LoVo (cell line): ENCODE data around the gene MAP1LC3B.

Experiments
- DNase-seq: peaks from one replicate; pipeline ENCODE4 v3.0.0-alpha.2; 2016; ENCODE audit warnings: low spot score

Gene MAP1LC3B

DNA sequence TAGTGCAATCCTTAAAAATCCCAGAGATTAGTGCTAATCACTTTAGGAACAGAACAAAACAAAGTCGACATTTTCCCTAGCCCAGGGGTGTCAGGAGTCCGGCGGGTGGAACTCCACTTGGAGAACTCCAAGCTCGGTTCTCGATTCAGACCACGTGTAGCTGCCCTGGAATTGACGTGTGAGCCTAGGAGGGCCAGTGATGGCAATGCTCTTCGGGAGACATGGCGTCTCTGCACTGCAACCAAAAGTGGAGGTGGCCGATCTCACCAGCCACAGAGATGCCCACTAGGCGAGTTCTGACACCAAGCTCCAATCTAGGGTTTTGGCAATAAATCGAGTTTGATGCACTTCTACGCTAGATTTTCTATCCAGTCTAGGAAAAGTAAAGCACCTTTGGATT is 17.6 kb downstream of the MAP1LC3B start:
- no peak for DNase-seq

DNA sequence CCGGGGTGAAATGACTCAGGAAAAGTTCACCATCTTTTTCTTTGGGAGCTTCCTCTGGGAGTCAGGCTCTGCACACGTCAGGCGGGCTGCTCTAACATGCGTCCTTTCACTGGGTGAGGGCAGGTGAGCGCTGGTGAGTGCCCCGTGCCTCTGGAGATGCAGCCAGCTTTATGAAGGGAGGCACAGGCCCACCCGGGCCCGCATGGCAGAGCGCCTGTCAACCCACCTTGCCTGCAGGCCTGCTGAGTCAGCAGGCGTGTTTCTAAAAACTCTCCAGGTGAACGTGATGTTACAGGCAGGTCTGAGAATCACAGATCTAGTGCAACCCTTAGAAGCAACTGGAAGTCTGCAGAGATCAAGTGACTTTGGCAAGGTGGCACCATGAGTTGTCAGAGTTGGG is 18.4 kb downstream of the MAP1LC3B start:
- no peak for DNase-seq

DNA sequence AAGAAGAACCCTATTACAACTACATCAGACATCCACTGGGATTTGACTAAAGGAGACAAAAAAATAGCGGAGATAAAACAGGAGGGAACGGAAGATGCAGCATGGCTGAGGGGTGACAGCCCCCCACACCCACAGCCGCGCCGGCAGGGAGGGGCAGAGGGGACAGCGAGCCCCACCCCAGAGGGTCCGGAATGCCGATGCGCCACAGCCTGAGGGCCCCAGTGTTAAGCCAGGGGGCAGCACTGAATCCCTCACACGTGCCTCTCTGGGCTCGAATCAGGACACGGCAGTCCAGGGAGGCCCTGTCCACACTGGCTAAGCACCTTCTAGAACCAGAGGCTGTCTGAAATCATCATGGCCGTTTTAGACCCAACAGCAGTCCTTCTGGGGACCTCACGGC is 18.8 kb downstream of the MAP1LC3B start:
- no peak for DNase-seq

DNA sequence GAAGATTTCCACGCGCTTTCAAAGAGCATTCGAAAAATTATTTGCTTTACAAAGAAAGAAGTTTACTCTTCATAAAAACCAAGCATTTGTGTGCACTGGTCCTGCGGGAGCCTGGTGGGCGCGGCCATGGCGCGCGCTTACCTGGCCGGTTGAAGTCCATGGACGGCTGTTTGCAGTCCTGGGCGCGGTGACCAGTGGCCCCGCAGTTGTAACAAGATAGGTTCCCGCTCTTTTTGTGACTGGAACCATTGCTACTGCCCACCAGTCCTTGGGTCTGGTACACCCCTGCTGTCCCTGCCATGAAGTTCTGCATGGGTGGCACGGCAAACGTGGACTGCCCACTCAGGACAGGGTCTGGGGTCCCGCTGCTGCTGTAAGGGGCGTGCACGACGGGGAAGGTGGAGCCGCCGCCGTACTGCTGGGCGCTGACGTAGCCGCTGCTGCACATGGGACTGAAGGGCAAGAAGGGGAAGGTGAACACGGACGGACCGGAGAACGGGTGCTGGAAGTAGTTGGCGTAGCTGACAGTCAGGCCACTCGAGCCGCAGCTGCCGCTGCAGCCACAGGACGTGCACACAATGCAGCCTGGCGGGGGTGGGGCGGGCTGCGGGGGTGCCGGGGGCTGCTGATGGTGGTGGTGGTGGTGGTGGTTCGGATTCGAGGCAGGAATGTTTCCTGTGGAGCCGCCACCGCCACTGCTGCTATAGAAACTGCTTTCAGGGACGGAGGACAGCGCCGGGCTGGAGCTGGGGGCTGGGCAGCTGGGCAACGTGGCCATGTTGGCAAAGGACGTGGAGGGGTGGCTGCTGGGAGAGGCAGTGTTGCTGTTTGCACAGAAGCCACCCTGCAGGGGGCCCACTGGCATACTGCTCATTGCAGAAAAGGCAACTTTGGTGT is 19.5 kb downstream of the MAP1LC3B start:
- DNase-seq, result no peak

DNA sequence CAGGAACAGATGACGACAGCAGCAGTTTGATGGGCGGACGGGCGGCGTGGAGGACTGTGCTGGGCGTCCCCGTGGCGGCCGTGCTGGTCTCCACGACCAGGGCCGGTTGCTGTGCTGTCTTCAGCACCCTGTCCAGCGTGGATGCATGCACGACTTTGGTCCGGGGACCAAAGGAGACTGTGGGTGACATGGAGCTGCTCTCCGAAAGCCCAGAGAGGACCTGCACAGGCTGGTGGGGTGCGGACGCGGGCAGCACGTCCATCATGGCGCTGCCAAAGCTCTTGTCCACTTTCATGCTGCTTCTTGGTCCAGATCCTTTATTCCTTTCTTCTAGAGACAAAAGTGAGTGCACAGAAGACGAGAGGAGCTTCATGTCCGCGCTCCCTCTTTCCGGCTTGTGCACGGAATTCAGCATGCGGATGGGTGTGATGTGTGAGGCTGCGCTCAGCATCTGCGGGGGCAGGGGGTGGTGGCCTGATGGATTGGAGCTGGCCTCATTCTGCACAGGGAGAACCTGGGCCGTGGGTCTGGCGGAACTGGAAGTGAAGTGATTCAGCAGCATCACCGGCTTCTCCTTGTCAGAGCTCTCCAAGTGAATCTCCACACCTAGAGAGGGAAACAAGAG is 20.3 kb downstream of the MAP1LC3B start:
- DNase-seq, result no peak

DNA sequence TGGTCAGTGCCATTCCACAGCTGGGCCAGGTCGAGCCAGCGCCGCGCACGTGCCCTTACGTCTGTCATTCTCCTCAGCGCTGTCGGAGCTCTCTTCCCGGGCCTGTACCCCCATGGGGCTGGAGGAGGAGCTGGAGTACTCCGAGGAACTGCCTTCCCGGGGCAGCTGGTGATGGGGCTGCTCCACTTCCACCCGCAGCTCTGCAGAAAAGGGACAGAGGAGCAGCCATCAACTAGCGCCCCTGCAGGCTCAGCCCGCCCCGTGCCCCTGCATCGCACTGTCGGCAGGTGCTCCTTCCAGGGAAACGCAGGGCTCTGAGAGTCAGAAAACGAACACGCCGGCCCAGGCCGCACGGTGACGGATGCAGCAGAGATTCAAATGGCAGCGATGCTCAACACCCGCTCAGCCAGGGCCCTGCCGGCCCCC is 20.9 kb downstream of the MAP1LC3B start:
- no peak for DNase-seq

DNA sequence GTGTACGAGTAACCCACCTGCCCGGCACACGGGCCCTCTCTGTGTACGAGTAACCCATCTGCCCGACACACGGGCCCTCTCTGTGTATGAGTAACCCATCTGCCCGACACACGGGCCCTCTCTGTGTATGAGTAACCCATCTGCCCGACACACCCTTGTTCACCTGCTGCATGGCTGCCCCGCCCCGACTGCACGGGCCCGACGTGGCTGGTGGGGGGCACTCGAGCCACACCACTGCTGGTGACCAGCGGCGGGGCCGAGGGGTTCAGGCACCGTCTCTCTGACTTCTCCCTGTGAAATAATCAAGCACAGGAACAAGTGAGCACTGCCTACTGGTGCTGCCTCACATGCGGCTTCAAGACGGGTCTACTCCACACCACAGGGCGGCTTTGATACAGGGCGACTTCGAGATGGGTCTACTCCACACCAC is 22.1 kb downstream of the MAP1LC3B start:
- no peak for DNase-seq

DNA sequence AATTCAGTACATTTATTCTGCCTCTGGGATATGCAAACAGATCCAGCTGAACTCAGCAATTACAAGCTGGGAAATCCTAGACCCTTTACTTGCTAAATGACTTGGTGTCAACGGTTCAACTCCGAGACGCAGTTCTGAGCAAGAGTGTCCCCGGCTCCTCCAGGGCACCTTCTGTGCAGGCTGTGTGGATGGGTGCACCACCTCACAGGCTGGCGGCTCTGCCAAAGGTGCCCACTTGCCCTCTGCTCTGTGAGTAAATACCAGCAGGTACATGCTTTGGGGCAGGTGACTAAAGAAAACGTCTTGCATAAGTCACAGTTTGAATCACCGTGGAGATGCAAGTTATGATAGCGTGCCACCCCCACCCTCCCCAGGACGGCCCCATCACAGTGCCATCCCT is 23.3 kb downstream of the MAP1LC3B start:
- no peak for DNase-seq

DNA sequence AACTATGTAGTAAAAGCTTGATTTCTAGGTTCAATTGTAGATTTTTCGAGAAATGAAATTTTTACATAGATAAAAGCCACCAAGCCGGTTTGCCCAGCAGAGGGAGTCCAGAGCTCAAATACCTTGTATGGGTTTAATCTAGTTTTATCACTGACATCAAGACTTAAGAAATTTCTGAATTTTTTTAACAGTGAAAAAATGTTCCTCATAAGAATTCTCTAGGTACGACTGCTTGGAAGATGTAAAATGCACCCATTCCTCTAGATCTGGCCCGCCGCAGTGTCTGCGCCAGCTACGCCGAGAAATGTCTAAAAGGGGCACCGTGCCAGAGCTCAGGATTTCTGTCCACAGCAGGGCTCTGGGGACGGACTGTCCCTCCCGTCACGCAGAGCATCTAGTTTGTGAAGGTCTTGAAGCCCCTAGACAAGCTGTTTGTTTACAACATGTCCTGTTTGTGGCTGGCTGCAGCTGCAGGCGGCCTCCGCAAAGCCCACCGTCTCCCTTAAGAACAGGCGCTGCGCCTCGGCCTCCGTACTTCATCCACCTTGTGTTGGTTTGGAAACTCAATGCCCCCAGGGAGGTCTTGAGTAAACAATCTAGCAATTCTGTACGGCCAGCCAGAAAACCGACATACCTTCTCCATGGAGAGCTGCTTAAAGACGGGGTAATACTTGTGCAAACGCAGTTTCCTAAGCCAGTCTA is 24.8 kb downstream of the MAP1LC3B start:
- no peak for DNase-seq

DNA sequence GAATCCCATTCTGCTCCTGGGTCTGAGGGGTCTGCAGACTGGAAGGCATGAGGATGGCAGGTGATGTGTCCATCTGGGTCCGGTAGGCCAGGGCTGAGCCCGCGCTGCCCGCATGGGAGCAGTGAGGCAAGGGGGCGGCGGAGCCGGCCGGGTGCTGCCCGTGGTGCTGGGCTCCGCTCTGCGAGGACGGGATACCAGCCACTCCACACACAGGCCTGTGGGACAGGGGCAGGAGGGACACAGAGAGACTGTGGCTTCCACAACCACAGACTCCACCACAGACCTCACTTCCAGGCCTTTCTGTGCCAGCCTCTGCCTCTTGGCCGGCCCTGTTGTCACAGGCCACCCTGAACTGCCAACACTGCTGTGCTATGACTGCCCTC is 25.4 kb downstream of the MAP1LC3B start:
- no peak for DNase-seq

DNA sequence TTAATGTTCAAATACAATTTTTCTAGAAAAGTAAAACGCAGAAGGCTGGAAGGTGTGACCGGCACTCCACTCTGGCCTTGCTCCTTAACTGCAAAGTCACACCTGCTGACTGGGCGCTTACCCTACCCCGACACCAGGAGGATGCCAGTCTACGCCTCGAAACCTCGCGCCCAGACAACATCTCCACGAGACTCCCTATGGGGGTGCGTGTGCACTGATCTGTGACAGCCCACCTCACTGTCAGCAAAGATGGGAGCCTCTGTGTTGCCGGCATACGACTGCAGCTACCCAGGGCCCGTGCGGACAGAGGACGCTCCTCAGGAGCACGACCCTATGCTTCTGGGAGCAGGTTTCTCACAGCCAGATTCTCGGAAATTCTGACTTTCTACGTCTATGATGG is 26.1 kb downstream of the MAP1LC3B start:
- DNase-seq, result no peak

DNA sequence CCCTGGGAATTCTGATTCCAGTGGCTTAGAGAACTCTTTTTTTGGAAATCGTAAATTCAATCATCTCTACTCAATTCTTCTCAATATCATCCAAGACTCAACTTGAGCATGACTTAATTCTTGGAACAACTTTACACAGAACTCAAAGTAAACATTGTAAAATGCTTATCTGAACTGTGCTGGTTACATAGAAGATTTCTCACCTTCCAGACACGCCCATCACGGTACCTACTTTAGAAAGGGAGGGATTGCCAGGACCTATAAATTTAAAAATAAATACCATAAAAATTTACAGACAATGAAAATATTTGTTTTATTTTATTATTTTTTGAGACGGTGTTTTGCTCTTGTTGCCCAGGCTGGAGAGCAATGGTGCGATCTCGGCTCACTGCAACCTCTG is 26.5 kb downstream of the MAP1LC3B start:
- no peak for DNase-seq

DNA sequence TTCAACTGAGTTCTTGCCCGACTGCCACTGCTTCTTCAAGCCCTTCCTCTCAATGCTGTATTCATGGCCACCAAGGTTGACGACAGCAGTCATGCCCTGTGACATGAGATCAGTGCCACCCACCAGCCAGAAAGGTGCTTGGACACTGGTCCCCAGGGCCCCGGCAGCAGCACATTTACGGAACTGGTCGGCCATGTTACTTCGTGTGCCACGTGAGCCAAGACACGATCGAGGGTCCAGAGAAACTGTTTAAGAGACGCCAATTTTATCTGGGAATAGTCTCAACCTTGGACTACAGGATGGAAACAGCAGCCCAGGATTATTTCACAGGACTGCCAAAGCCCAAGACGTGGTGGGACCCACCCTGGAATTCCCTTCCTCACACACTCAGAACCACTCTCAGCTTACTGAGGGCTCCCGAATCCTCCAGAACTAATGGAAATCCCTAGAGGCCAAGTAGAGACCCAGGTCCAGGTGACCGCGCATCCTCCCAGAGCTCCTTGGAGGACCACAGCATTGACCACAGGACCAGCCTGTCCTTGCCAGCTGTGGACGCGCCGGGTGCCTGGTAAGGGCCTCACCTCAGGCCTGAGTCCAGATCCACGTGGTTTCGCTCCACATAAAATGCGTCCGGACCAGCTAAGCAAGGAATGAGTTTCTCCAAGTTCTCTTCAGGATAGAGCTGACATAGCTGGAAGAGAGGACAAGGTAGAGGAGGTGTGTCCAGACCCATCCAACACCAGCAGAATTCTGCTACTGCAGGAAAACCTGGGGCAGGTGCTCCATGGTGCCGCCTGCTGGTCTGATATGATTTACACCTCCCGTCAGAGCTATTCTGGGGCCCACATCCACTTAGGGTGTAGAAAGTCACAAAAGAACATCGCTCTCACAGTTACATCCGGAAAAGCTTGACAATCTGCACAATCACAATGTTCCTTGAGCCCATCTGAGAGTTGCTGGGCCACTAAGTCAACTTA is 28.2 kb downstream of the MAP1LC3B start:
- no peak for DNase-seq

DNA sequence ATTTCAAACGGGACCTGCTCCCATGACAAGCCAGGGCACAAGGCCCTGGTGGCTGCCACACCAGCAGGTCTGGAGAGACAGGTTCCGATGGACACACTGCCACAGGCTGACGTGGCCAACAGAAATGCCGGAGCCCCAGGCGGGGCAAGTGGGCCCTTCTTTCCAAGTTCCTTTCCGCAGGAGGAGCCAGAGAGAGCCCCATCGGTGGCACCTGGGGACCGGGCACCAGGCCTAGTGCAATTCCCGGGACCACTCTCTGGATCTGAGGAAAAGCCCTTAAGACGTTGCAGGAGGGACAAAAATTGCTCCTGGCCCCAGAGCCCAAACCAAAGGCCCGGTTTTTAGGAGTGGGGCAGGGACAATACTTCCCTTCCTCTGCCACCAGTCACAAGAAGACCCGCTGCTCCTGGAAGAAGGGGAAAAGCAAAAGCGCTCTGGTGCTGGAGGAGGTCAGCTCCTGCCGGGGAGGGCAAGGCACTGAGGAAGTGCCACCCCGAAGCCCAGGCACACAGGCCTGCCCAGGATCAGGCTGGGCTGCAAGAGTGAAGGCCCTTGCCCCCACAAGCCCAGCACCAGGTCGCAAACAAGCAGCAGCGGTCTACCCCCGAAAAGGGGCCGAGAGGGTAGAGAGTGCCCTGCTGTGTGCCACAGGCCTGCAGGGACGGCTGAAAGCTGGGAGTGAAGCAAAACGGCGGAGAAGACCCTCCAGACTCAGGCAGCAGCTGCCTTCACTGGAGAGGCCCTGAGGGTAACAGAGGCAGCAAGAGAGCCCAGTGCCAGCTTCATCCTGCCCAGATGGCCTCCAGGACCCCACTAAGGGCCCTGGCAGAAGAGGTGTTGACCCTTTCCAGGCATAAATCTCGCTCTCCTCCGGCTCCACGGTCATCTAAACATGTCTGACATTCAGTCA is 29.1 kb downstream of the MAP1LC3B start:
- DNase-seq, result no peak

DNA sequence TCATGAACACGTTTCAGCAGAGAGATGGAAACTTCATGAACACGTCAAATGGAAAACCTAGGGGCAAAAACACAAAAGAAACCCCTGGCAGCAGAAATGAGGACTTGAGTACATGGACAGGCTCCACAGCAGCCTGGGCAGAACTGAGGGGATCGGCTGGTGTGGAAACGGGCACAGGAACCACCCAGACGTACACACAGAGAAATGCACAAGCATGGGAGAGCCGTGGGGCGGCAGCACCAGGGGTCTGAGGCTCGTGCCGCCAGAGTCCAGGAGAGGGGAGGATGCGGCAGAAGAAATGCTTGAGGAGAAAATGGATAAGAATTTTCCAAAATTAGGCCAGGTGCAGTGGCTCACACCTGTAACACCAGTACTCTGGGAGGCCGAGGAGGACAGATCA is 30.0 kb downstream of the MAP1LC3B start:
- no peak for DNase-seq

DNA sequence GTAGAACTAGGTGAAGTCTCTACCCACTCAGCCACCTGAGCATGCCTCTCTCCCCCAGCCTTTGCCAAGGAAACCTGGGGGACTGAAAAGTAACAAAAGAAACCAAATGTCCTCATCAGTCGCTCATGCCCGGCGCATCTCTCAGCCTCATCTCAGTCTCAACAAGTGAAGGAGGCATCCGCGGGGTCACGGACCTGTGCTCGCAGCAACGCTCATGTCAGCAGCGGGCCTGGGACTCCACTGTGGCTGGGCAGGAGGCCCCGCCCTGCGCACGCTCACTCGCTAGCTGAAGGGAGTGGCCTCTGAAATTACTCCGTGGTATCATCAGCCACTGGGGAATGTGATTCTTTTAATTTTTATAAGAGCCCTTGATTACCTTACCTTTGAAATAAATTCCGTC is 31.3 kb downstream of the MAP1LC3B start:
- DNase-seq, result no peak

DNA sequence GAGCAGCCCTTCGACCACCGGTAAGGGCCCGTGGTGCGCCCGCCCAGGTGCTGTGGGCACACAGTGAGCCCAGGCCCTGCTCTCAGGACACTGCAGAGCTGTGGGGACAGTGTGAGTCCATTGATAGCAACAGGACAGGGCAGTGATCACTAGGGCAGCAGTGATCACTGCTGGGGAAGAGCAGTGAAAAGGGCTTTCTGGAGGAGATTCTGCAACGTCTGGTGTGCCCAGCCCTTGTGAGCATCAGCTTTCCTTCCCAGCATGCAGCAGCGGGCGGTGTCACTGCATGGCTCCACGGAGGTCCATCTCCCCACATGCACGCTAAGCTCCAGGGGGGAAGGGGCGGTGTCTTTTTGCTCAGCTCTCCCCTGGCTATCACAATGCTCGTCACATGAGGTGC is 32.1 kb downstream of the MAP1LC3B start:
- no peak for DNase-seq

DNA sequence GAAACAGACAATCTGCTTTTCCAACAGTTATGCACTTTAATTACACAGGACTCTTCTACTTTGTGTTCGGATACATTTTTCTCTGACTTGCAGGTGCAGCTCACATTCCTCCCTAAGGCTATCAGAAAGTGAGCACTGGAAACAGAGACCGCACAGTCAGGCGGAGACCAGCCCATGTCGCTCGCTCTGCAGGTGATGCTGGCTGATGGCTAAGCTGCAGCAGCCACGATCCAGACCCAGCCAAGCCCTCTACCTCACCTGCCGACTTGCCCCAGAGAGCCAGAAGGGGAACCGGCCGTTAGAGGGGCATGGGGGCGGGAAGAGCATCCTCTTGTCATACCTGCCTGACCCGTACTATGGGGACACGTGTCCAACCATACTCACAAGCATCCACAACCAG is 33.8 kb downstream of the MAP1LC3B start:
- DNase-seq, result no peak

DNA sequence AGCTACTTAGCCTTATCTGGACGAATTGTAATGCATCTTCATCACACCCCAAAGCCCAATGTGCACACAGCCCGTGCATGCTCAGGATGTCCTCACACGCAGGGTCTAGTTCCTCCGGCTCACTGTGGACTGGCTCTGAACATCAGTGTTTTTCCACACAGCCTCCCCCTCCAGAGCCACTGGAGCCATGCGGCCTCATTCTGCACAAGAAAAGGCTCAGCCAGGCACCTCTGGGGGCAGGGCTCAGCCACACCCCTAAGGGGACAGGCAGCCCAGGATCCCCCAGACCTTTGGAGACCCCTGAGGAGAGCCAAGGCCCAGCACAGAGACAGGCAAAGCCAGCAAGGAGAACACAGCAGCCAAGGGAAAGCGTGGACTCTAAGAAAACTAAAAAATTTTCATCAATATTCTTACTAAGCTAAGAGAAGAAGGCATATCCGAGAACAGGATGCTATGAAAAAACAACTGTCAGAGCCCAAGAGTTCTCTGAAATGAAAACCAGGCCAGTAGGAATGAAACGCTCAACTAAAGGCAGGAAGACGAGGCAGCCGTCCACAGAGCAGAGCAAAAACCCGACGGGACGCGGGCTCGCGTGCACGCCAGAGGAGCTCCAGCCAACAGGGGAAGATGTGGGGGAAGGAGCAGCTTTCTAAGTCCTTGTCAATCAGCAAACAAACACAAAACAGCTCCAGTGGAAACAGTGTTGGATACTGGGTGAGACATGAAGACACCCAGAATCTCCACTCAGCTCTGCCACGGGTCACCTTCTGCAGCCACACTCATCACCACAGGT is 34.5 kb downstream of the MAP1LC3B start:
- no peak for DNase-seq

DNA sequence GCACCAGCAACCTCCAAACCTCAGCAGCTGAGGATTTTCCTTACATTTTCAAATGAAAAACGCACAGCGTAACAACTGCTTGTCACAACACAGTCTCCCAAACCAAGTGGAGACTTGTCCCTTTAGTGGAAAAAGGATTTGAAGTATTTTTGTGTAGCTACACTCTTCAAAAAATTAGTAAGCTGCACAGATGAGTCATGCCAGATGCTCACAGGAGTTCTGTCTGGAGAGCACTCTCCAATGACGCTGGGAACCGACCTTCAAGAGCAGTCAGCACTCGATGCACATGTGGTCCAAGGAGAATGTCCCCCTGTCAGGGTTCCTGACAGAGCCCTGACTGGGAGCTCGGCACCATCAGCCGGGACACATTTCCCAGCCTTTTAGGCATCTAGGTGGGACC is 39.8 kb downstream of the MAP1LC3B start:
- no peak for DNase-seq
